Ectodermal cell (in vitro differentiated cells): ENCODE measurements around the gene MYO7A.

Source experiments
- H3K27ac ChIP-seq: 2 replicates; pipeline ENCODE4 v1.7.0; 2013; ENCODE audit warnings: mild to moderate bottlenecking, low read depth, low read length; ENCODE audit not compliant: insufficient read depth, poor library complexity, severe bottlenecking
- H3K27me3 ChIP-seq: 2 replicates; pipeline ENCODE4 v1.7.0; 2013; ENCODE audit warnings: mild to moderate bottlenecking, low read length; ENCODE audit not compliant: insufficient read depth, control insufficient read depth, poor library complexity, severe bottlenecking
- H3K36me3 ChIP-seq: one replicate; pipeline ENCODE4 v1.7.0; 2013; ENCODE audit warnings: low read length; ENCODE audit not compliant: control insufficient read depth, insufficient read depth
- H3K4me1 ChIP-seq: one replicate; pipeline ENCODE4 v1.7.0; 2013; ENCODE audit warnings: low read length; ENCODE audit not compliant: control insufficient read depth, insufficient read depth
- H3K4me3 ChIP-seq: 2 replicates; pipeline ENCODE4 v1.7.0; 2013; ENCODE audit warnings: low read depth, low read length, control low read depth; ENCODE audit not compliant: insufficient read depth
- H3K9me3 ChIP-seq: 2 replicates; pipeline ENCODE4 v1.7.0; 2013; ENCODE audit warnings: mild to moderate bottlenecking, low read length, moderate library complexity; ENCODE audit not compliant: control insufficient read depth
- WGBS, 2 experiments: methylation state at CpG; one replicate each; pipeline ENCODE4 v1.1.7; 2013; ENCODE audit warnings: missing lambda C conversion rate in 2 of 2; 5-methylcytosine and 5-hydroxymethylcytosine counted together

Gene MYO7A

DNA sequence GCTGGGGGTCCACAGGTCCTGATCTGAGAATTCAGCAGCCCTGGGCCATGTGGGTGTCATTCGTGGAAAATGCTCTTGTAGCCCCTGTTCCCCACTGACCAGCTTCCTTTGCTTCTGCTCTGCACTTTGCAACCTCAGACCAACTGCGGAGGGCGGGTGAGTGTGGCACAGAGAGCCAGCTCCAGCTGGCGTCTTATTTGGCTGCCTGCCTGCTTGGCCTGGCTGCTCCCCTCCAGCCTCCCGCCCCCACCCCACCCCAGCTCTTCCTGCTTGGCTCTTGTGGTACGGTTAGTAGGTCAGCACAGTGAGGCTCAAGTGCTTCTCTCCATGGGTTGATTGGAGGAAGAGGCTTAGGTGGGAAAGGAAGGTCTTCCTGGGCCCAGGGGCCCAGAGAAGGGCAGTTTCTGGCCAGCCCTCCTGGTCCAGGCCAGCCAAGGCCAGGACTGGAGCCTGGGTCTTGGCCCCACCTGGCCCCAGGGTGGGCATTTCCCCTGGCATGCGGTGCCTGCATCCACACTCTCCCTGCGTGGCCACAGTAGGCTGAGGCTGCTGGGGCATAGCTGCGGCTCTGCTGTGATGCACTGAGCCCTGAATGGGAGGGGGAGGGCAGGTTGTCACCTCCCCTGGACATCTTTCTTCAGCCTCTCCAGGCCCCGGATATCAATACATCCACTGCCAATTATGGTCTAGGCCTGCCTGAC, 26.5 kb downstream of the MYO7A start:
- WGBS, 2 experiments, result 89 to 92% methylated on average over 9 of the region's 10 CpGs
- no peak overlapping the region for H3K4me3 ChIP-seq
- H3K9me3 ChIP-seq, result no peaks in the 10 kb centered on the region
- no peaks in the 10 kb centered on the region for H3K36me3 ChIP-seq
- no peaks in the 10 kb centered on the region for H3K27me3 ChIP-seq
- peaks cover 5% of the 10 kb centered on the region for H3K4me1 ChIP-seq
- H3K27ac ChIP-seq, result no peak overlapping the region

- 93% methylated on average over 3 of the region's 4 CpGs for WGBS, 2 experiments
- no peaks in the 10 kb centered on the region for H3K9me3 ChIP-seq
- no peak overlapping the region for H3K27ac ChIP-seq
- H3K36me3 ChIP-seq, result no peaks in the 10 kb centered on the region
- H3K27me3 ChIP-seq, result no peaks in the 10 kb centered on the region
- no peaks in the 10 kb centered on the region for H3K4me1 ChIP-seq
- no peak overlapping the region for H3K4me3 ChIP-seq
Observed at GRCh38 chr11:77155082-77155475, 27.0 kb downstream of the MYO7A start.

DNA sequence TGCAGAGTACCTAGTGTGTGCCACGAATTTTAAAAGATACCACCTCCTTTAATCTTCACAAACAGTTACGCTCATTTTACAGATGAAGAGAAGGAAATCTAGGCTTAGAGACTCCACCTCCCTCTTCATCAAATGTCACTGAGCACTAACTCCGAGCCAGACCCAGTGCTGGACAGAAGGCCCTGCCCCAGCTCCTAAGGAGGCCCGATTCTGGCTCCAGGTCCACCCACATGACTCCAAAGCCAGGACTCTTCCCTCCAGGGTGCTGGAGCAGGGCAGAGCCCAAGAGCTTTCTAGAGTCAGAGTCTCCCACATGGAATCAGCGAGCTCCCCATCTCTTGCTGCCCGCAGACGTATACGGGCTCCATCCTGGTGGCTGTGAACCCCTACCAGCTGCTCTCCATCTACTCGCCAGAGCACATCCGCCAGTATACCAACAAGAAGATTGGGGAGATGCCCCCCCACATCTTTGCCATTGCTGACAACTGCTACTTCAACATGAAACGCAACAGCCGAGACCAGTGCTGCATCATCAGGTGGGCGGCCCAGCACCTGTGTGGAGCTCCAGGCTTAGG, 27.6 kb downstream of the MYO7A start:
- Histone ChIP-seq H3K4me1 (no peaks in the 10 kb centered on the region), H3K9me3 (no peaks in the 10 kb centered on the region), H3K36me3 (no peaks in the 10 kb centered on the region), H3K27ac (no peak overlapping the region), H3K4me3 (no peak overlapping the region), H3K27me3 (no peaks in the 10 kb centered on the region)
- WGBS, 2 experiments, result 93 to 94% methylated on average over 13 of the region's 13 CpGs

- Histone ChIP-seq H3K9me3 (no peaks in the 10 kb centered on the region), H3K36me3 (no peaks in the 10 kb centered on the region), H3K4me1 (no peaks in the 10 kb centered on the region), H3K4me3 (no peak overlapping the region), H3K27me3 (no peaks in the 10 kb centered on the region), H3K27ac (no peak overlapping the region)
- 94 to 95% methylated on average over 26 of the region's 26 CpGs for WGBS, 2 experiments
Observed at GRCh38 chr11:77156396-77157195, 28.6 kb downstream of the MYO7A start.

- 91 to 93% methylated on average over 19 of the region's 19 CpGs for WGBS, 2 experiments
- Histone ChIP-seq H3K27me3 (no peaks in the 10 kb centered on the region), H3K4me3 (no peak overlapping the region), H3K4me1 (no peaks in the 10 kb centered on the region), H3K9me3 (no peaks in the 10 kb centered on the region), H3K27ac (no peak overlapping the region), H3K36me3 (no peaks in the 10 kb centered on the region)
Observed at GRCh38 chr11:77158041-77158695, 30.1 kb downstream of the MYO7A start.

DNA sequence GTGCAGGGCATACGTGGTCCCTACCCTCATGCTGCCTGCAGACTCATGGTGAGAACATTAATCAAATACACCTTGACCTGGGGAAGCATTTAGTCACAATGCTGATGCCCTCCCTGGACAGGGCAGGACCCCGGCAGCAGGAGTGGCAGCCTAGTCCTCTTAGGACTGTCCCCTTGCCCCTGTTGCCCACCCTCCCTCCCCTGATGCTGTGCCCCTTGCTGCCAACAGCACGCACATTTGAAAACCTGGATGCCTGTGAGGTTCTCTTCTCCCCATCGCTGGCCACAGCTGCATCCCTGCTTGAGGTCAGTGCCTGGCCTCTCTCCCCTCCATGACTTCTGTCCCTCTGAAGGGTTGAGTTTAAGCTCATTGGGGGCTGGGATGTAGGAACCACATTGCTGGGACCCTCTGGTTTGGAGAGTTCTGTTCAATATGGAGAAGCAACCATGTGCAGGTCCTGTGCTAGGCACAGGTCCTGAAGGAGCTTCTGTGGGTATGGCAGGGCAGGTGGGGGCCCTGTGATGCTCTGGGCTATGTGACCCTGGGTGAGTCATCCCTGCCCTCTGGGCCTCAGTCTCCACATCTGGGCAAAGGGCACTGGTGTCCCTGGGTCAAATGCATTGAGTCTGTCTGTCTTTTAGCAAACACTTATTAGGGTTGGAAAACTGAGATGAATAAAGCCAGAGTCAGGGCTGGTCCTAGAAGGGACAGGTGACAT, 31.3 kb downstream of the MYO7A start:
- H3K27ac ChIP-seq, result no peak overlapping the region
- no peaks in the 10 kb centered on the region for H3K27me3 ChIP-seq
- no peak overlapping the region for H3K4me3 ChIP-seq
- no peaks in the 10 kb centered on the region for H3K36me3 ChIP-seq
- no peaks in the 10 kb centered on the region for H3K4me1 ChIP-seq
- WGBS, 2 experiments, result 90 to 91% methylated on average over 4 of the region's 4 CpGs
- no peaks in the 10 kb centered on the region for H3K9me3 ChIP-seq

DNA sequence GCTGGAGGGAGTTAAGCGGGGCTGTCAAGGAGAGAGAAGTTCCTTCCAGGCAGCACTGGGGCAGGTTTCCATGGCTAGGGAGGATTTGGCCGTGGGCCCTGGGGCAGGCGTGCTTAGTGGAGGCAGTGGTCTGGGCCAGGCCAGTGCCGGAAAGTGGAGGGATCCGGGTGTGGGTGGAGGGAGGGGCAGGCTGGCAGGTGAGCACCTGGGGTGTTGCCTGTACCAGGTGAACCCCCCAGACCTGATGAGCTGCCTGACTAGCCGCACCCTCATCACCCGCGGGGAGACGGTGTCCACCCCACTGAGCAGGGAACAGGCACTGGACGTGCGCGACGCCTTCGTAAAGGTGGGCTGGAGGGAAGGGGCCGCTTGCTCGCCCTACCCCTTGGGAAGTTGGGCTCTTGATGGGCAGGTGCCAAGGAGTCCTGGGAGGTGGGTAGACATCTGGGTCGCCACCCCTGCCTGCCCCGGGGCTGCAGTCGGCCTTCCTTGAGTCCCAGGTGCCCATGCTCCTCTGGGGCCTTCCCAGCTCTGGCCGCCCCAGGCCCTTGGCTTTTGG, 32.0 kb downstream of the MYO7A start:
- no peak overlapping the region for H3K27ac ChIP-seq
- no peaks in the 10 kb centered on the region for H3K36me3 ChIP-seq
- no peaks in the 10 kb centered on the region for H3K4me1 ChIP-seq
- no peaks in the 10 kb centered on the region for H3K9me3 ChIP-seq
- no peak overlapping the region for H3K4me3 ChIP-seq
- 95% methylated on average over 20 of the region's 20 CpGs for WGBS, 2 experiments
- no peaks in the 10 kb centered on the region for H3K27me3 ChIP-seq

DNA sequence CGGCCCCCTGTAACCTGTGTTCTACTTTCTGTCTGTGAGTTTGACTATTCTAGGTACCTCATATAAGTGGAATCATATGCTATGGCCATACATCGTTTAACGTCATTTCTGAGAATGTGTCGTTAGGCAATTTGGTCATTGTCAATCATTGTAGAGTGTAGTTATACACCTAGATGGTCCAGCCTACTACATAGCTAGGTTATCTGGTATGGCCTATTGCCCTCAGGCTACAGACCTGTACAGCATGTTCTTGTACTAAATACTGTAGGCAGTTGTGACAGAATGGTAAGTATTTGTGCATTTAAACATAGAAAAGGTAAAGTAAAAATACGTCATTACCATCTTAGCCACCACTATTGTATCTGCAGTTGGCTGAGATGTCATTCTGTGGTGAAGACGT, 35.2 kb downstream of the MYO7A start:
- WGBS, 2 experiments, result 94% methylated on average over 6 of the region's 6 CpGs
- no peaks in the 10 kb centered on the region for H3K9me3 ChIP-seq
- H3K4me3 ChIP-seq, result no peak overlapping the region
- H3K27ac ChIP-seq, result no peak overlapping the region
- no peaks in the 10 kb centered on the region for H3K36me3 ChIP-seq
- H3K4me1 ChIP-seq, result peaks cover 3% of the 10 kb centered on the region
- no peaks in the 10 kb centered on the region for H3K27me3 ChIP-seq

DNA sequence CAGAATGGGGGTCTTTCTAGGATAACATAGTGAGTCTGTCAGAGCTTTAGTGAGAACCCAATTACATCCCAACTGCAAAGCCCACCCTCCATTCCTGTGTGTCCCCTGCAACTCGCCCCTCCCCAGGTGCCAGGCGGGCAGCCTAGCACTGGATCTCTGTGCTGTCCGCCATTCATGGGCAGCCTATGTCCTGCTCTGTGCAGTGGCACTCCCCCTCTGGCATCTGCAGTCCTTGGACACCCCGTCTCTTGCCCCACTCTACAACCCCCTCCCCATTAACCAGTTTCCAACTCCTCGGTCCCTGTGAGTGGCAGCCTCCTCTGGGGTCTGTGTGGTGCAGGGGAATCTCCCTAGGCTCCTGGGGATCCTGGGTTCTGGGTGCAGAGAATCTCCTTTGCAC, 37.0 kb downstream of the MYO7A start:
- Histone ChIP-seq H3K27me3 (no peaks in the 10 kb centered on the region), H3K4me1 (peaks cover 4% of the 10 kb centered on the region), H3K9me3 (no peaks in the 10 kb centered on the region), H3K4me3 (no peak overlapping the region), H3K36me3 (no peaks in the 10 kb centered on the region), H3K27ac (no peak overlapping the region)
- WGBS, 2 experiments, result 92% methylated on average over 5 of the region's 5 CpGs
